ENCODE results near the gene NOL11.

DNA sequence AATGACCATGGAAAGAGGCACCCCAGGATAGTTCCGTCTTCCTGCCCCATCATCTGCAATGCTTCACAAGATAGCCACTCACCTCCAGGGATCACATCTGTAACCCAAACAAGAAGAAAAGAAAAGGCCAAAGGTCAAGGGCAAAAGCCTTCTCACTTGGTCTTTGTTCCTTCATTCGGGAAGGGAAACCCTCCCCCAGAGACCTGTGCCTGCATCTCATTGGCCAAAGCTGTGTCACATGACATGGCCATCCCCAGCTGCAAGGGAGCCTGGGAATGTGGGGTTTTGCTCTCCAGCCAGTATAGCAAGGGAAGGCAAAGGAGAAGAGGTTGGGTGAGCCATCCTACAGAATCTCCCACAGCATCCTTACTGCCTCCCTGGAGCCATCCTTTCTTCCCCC is 47.9 kb downstream of the NOL11 start:
- TF ChIP-seq, protein P1, sequence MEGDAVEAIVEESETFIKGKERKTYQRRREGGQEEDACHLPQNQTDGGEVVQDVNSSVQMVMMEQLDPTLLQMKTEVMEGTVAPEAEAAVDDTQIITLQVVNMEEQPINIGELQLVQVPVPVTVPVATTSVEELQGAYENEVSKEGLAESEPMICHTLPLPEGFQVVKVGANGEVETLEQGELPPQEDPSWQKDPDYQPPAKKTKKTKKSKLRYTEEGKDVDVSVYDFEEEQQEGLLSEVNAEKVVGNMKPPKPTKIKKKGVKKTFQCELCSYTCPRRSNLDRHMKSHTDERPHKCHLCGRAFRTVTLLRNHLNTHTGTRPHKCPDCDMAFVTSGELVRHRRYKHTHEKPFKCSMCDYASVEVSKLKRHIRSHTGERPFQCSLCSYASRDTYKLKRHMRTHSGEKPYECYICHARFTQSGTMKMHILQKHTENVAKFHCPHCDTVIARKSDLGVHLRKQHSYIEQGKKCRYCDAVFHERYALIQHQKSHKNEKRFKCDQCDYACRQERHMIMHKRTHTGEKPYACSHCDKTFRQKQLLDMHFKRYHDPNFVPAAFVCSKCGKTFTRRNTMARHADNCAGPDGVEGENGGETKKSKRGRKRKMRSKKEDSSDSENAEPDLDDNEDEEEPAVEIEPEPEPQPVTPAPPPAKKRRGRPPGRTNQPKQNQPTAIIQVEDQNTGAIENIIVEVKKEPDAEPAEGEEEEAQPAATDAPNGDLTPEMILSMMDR (IDR thresholded peaks at IDR 0.05; ENCODE audit: insufficient read depth, low read length, poor library complexity, severe bottlenecking): no peak
- TF ChIP-seq EZH2phosphoT487 (conservative IDR thresholded peaks at IDR 0.05; ENCODE audit: low read length): no peak

Measured in SU-DHL-6 (cell line).